Measurements from ENCODE around the gene ZFYVE26. TPM values are rescaled to one million over a fixed set of nuclear protein-coding genes. Genes with fewer than 3 reads are reported as not detected.
A peak's percentile ranks its signal among the peaks of the same experiment; 100 is the strongest.

The ZFYVE26 gene
- total RNA-seq, result 100 to 1,000 TPM in 1 of 6 donors, 10 to 100 TPM in 5; 27.7 to 153 (median 44.5) TPM

GRCh38 chr14:67816326-67817002, at the start of gene ZFYVE26:
Gene ZFYVE26, minus strand, starts transcription at chr14:67816590. Its CDS starts 627 bp downstream, at chr14:67815963.
- Histone ChIP-seq H3K27me3 (no peaks in the 10 kb centered on the region), H3K36me3 (peaks cover 0 to 26% (median 4%) of the 10 kb centered on the region in 4 donors), H3K9me3 (no peaks in the 10 kb centered on the region), H3K27ac (peak within 1 kb of the TSS; percentile 83 to 88 (median 86)), H3K4me1 (peaks cover 29 to 57% (median 32%) of the 10 kb centered on the region in 4 donors), H3K4me3 (peak within 1 kb of the TSS; percentile 65 to 94 (median 76))
- ATAC-seq (ENCODE audit: low FRiP score in 2 of 2) (peak; percentile 94 to 97), DNase-seq (peak; percentile 72 to 96)
- TF ChIP-seq POLR2A (IDR thresholded peaks at IDR 0.05) (peak in 2 of 4 donors; percentile 66 to 76), CTCF (IDR thresholded peaks at IDR 0.05) (no peak), EP300 (IDR thresholded peaks at IDR 0.05) (peak in 1 of 4 donors; percentile 11), POLR2AphosphoS5 (IDR thresholded peaks at IDR 0.05) (peak; percentile 73 to 84)
- WGBS, 2 donors, result 0% methylated on average over 19 to 26 of the region's 26 CpGs

GRCh38 chr14:67863223-67863622, 46.8 kb upstream of the ZFYVE26 start:
- no peak for ATAC-seq (ENCODE audit: low FRiP score in 2 of 2)
- Histone ChIP-seq H3K27ac (no peak overlapping the region), H3K4me1 (peaks cover 0 to 5% (median 0%) of the 10 kb centered on the region in 4 donors), H3K36me3 (no peaks in the 10 kb centered on the region), H3K27me3 (no peaks in the 10 kb centered on the region), H3K4me3 (no peak overlapping the region), H3K9me3 (no peaks in the 10 kb centered on the region)
- TF ChIP-seq POLR2AphosphoS5 (IDR thresholded peaks at IDR 0.05), result no peak
- no peak for TF ChIP-seq CTCF (IDR thresholded peaks at IDR 0.05)
- no peak for TF ChIP-seq EP300 (IDR thresholded peaks at IDR 0.05)
- TF ChIP-seq POLR2A (IDR thresholded peaks at IDR 0.05), result no peak
- WGBS, 2 donors, result 91 to 95% methylated on average over 2 of the region's 2 CpGs
- DNase-seq, result no peak

- Histone ChIP-seq H3K27ac (no peak overlapping the region), H3K4me3 (no peak overlapping the region), H3K36me3 (no peaks in the 10 kb centered on the region), H3K4me1 (peaks cover 0 to 5% (median 0%) of the 10 kb centered on the region in 4 donors), H3K9me3 (no peaks in the 10 kb centered on the region), H3K27me3 (no peaks in the 10 kb centered on the region)
- ATAC-seq (ENCODE audit: low FRiP score in 2 of 2) (no peak), DNase-seq (no peak)
- WGBS, 2 donors, result 84 to 87% methylated on average over 1 of the region's 1 CpG
- TF ChIP-seq POLR2A (IDR thresholded peaks at IDR 0.05), result no peak
- no peak for TF ChIP-seq CTCF (IDR thresholded peaks at IDR 0.05)
- TF ChIP-seq EP300 (IDR thresholded peaks at IDR 0.05), result no peak
- no peak for TF ChIP-seq POLR2AphosphoS5 (IDR thresholded peaks at IDR 0.05)
Measured at GRCh38 chr14:67859169-67859749, 42.9 kb upstream of the ZFYVE26 start.

GRCh38 chr14:67857778-67858350, 41.5 kb upstream of the ZFYVE26 start:
- Histone ChIP-seq H3K9me3 (no peaks in the 10 kb centered on the region), H3K27ac (no peak overlapping the region), H3K4me1 (peaks cover 0 to 5% (median 0%) of the 10 kb centered on the region in 4 donors), H3K27me3 (no peaks in the 10 kb centered on the region), H3K4me3 (no peak overlapping the region), H3K36me3 (no peaks in the 10 kb centered on the region)
- ATAC-seq (ENCODE audit: low FRiP score in 2 of 2), result no peak
- DNase-seq, result peak in 1 of 2 donors; percentile 42
- 90 to 95% methylated on average over 10 to 16 of the region's 20 CpGs for WGBS, 2 donors
- no peak for TF ChIP-seq POLR2AphosphoS5 (IDR thresholded peaks at IDR 0.05)

- H3K4me1 ChIP-seq, result peaks cover 0 to 5% (median 0%) of the 10 kb centered on the region in 4 donors
- ATAC-seq (ENCODE audit: low FRiP score in 2 of 2), result no peak
- no peak overlapping the region for H3K4me3 ChIP-seq
- no peaks in the 10 kb centered on the region for H3K36me3 ChIP-seq
- WGBS, 2 donors, result 52 to 62% methylated on average over 2 of the region's 2 CpGs
- H3K27ac ChIP-seq, result no peak overlapping the region
- TF ChIP-seq POLR2AphosphoS5 (IDR thresholded peaks at IDR 0.05) (no peak), POLR2A (IDR thresholded peaks at IDR 0.05) (no peak), EP300 (IDR thresholded peaks at IDR 0.05) (no peak), CTCF (IDR thresholded peaks at IDR 0.05) (no peak)
- DNase-seq, result no peak
- H3K9me3 ChIP-seq, result no peaks in the 10 kb centered on the region
- H3K27me3 ChIP-seq, result no peaks in the 10 kb centered on the region
Measured at GRCh38 chr14:67856827-67857226, 40.4 kb upstream of the ZFYVE26 start.

Measured in upper lobe of left lung (tissue), 6 donors.